HepG2 (cell line): ENCODE data around the gene KIAA0319L. TPM values are rescaled to one million over a fixed set of nuclear protein-coding genes. Genes with fewer than 3 reads are reported as not detected.

Source experiments
- FOXP4 ChIP-seq: sonication (generic); formaldehyde crosslinking; IDR thresholded peaks from 2 replicates; pipeline ENCODE4 v1.4.0; 2020; ENCODE audit warnings: missing genetic modification reagents
- HCFC1 ChIP-seq: fragments of 150-350 bp; IDR thresholded peaks from 2 replicates; pipeline ENCODE4 v1.6.1; 2014; ENCODE audit warnings: low read depth, low read length
- HNRNPK ChIP-seq: fragments of 200-400 bp; formaldehyde crosslinking; IDR thresholded peaks from 2 replicates; pipeline ENCODE4 v1.6.1; 2018; ENCODE audit warnings: low read length, low read depth, moderate library complexity, mild to moderate bottlenecking; ENCODE audit not compliant: poor library complexity, severe bottlenecking
- MEF2D ChIP-seq: sonication (generic); formaldehyde crosslinking; IDR thresholded peaks from 2 replicates; pipeline ENCODE4 v1.5.1; 2020; ENCODE audit warnings: mild to moderate bottlenecking, missing genetic modification reagents
- MXD4 ChIP-seq: IDR thresholded peaks from 2 replicates; pipeline ENCODE4 v1.6.1; 2016; ENCODE audit warnings: mild to moderate bottlenecking, missing biosample characterization, missing genetic modification reagents
- RBM22 ChIP-seq: fragments of 200-400 bp; formaldehyde crosslinking; optimal IDR thresholded peaks from 2 replicates; pipeline ENCODE3; 2017; ENCODE audit warnings: mild to moderate bottlenecking, low read length, moderate library complexity
- TGIF2 ChIP-seq: IDR thresholded peaks from 2 replicates; pipeline ENCODE4 v1.6.1; 2016; ENCODE audit warnings: control low read depth, missing compliant biosample characterization
- ZNF136 ChIP-seq: sonication (generic); formaldehyde crosslinking; IDR thresholded peaks from 2 replicates; pipeline ENCODE4 v1.8.1; 2022; ENCODE audit warnings: low read depth, mild to moderate bottlenecking, moderate library complexity, missing genetic modification reagents
- ZNF205 ChIP-seq: IDR thresholded peaks from 2 replicates; pipeline ENCODE4 v1.6.1; 2018; ENCODE audit warnings: missing biosample characterization, missing genetic modification reagents
- ZNF232 ChIP-seq: sonication (generic); formaldehyde crosslinking; IDR thresholded peaks from 2 replicates; pipeline ENCODE4 v1.4.0; 2020; ENCODE audit warnings: missing genetic modification reagents, borderline replicate concordance
- ZNF484 ChIP-seq: sonication (generic); formaldehyde crosslinking; IDR thresholded peaks from 2 replicates; pipeline ENCODE4 v1.5.1; 2020; ENCODE audit warnings: mild to moderate bottlenecking, low read depth, missing genetic modification reagents, borderline replicate concordance
- polyA plus RNA-seq, 8 experiments: library from polyadenylated mRNA; depleted of rRNA in 3 of 8; stranded (reverse) in 7 of 8; unstranded in 1 of 8; fragments of >200 nt; fragmentation: Illumina TruSeq in 4 of 8; extraction: Trizol in 4 of 8; gene quantifications; 2 replicates each; pipeline versions ENCODE4 v1.2.1 to v1.2.3, GENCODE V29; 2011 to 2016; ENCODE audit warnings: low read depth in 4 of 8, missing spikeins in 1 of 8, mixed read lengths in 1 of 8; ENCODE audit not compliant: insufficient read depth in 1 of 8
- total RNA-seq, 5 experiments: library from RNA; depleted of rRNA; stranded (reverse); fragments of >200 nt; fragmentation: Illumina TruSeq; extraction: Trizol; gene quantifications; 2 replicates each; pipeline ENCODE4 v1.2.3, GENCODE V29; 2016; ENCODE audit warnings: low read depth in 1 of 5
- TF ChIP-seq, protein P1 (sequence below): sonication (generic); formaldehyde crosslinking; IDR thresholded peaks from 2 replicates; pipeline ENCODE4 v1.5.1; 2020; ENCODE audit warnings: missing genetic modification reagents, mild to moderate bottlenecking, borderline replicate concordance
- TF ChIP-seq, protein P2 (sequence below): sonication (generic); formaldehyde crosslinking; IDR thresholded peaks from 2 replicates; pipeline ENCODE4 v1.4.0; 2020; ENCODE audit warnings: mild to moderate bottlenecking, low read depth, missing genetic modification reagents
- TF ChIP-seq, protein P3 (sequence below): sonication (generic); formaldehyde crosslinking; IDR thresholded peaks from 2 replicates; pipeline ENCODE4 v1.9.0; 2021; ENCODE audit warnings: missing genetic modification reagents, borderline replicate concordance
- TF ChIP-seq, protein P4 (sequence below): sonication (generic); formaldehyde crosslinking; IDR thresholded peaks from 2 replicates; pipeline ENCODE4 v1.4.0; 2020; ENCODE audit warnings: mild to moderate bottlenecking, missing genetic modification reagents
- TF ChIP-seq, protein P5 (sequence below): fragments of 450-650 bp; IDR thresholded peaks from 2 replicates; pipeline ENCODE4 v1.6.1; 2017

The KIAA0319L gene
- total and polyA plus RNA-seq, 2 of the 13 experiments (the other 11 are each of a cell fraction or from before 2014, with no cell fraction given), result 33.4 to 82.6 TPM

- TF ChIP-seq, protein P1, sequence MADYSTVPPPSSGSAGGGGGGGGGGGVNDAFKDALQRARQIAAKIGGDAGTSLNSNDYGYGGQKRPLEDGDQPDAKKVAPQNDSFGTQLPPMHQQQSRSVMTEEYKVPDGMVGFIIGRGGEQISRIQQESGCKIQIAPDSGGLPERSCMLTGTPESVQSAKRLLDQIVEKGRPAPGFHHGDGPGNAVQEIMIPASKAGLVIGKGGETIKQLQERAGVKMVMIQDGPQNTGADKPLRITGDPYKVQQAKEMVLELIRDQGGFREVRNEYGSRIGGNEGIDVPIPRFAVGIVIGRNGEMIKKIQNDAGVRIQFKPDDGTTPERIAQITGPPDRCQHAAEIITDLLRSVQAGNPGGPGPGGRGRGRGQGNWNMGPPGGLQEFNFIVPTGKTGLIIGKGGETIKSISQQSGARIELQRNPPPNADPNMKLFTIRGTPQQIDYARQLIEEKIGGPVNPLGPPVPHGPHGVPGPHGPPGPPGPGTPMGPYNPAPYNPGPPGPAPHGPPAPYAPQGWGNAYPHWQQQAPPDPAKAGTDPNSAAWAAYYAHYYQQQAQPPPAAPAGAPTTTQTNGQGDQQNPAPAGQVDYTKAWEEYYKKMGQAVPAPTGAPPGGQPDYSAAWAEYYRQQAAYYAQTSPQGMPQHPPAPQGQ (CRISPR knock-in tag), result no peak
- no peak for TF ChIP-seq HCFC1
- 0 out of 2 replicates have a peak, but pooled peaks have one; percentile 54 for TF ChIP-seq TGIF2 (CRISPR knock-in tag)
- peak; percentile 77 for TF ChIP-seq FOXP4 (CRISPR knock-in tag)
- peak; percentile 55; the same call in 1 of the 2 replicates for TF ChIP-seq MEF2D (CRISPR knock-in tag)
- TF ChIP-seq ZNF205 (CRISPR knock-in tag), result peak; percentile 39; the same call in 1 of the 2 replicates
- TF ChIP-seq, protein P2, sequence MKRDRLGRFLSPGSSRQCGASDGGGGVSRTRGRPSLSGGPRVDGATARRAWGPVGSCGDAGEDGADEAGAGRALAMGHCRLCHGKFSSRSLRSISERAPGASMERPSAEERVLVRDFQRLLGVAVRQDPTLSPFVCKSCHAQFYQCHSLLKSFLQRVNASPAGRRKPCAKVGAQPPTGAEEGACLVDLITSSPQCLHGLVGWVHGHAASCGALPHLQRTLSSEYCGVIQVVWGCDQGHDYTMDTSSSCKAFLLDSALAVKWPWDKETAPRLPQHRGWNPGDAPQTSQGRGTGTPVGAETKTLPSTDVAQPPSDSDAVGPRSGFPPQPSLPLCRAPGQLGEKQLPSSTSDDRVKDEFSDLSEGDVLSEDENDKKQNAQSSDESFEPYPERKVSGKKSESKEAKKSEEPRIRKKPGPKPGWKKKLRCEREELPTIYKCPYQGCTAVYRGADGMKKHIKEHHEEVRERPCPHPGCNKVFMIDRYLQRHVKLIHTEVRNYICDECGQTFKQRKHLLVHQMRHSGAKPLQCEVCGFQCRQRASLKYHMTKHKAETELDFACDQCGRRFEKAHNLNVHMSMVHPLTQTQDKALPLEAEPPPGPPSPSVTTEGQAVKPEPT, result no peak
- TF ChIP-seq ZNF136 (CRISPR knock-in tag), result no peak
- TF ChIP-seq, protein P3, sequence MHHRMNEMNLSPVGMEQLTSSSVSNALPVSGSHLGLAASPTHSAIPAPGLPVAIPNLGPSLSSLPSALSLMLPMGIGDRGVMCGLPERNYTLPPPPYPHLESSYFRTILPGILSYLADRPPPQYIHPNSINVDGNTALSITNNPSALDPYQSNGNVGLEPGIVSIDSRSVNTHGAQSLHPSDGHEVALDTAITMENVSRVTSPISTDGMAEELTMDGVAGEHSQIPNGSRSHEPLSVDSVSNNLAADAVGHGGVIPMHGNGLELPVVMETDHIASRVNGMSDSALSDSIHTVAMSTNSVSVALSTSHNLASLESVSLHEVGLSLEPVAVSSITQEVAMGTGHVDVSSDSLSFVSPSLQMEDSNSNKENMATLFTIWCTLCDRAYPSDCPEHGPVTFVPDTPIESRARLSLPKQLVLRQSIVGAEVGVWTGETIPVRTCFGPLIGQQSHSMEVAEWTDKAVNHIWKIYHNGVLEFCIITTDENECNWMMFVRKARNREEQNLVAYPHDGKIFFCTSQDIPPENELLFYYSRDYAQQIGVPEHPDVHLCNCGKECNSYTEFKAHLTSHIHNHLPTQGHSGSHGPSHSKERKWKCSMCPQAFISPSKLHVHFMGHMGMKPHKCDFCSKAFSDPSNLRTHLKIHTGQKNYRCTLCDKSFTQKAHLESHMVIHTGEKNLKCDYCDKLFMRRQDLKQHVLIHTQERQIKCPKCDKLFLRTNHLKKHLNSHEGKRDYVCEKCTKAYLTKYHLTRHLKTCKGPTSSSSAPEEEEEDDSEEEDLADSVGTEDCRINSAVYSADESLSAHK (CRISPR knock-in tag), result no peak
- TF ChIP-seq ZNF484 (CRISPR knock-in tag), result no peak
- TF ChIP-seq MXD4 (CRISPR knock-in tag), result 0 out of 2 replicates have a peak, but pooled peaks have one; percentile 18
- TF ChIP-seq HNRNPK, result no peak
- TF ChIP-seq, protein P4, sequence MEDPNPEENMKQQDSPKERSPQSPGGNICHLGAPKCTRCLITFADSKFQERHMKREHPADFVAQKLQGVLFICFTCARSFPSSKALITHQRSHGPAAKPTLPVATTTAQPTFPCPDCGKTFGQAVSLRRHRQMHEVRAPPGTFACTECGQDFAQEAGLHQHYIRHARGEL (CRISPR knock-in tag), result no peak
- no peak for TF ChIP-seq ZNF232 (CRISPR knock-in tag)
- no peak for TF ChIP-seq RBM22
- TF ChIP-seq, protein P5, sequence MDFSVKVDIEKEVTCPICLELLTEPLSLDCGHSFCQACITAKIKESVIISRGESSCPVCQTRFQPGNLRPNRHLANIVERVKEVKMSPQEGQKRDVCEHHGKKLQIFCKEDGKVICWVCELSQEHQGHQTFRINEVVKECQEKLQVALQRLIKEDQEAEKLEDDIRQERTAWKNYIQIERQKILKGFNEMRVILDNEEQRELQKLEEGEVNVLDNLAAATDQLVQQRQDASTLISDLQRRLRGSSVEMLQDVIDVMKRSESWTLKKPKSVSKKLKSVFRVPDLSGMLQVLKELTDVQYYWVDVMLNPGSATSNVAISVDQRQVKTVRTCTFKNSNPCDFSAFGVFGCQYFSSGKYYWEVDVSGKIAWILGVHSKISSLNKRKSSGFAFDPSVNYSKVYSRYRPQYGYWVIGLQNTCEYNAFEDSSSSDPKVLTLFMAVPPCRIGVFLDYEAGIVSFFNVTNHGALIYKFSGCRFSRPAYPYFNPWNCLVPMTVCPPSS, result no peak
These were observed 1.4 kb downstream of the KIAA0319L start (continued) for GRCh38 chr1:35555601-35556477.
